A204.1 (cell line): ENCODE measurements around the gene PPP1R7.

Experiments
- FAIRE-seq: peaks from 2 replicates; lab custom pipeline; 2012; peaks lifted over from hg19 to GRCh38; lab: Jason Lieb, UNC

Gene PPP1R7

GRCh38 chr2:241120440-241120839 is 29.8 kb upstream of the PPP1R7 start:
- no peak for FAIRE-seq

- no peak for FAIRE-seq
Measured at GRCh38 chr2:241121008-241121407, 29.3 kb upstream of the PPP1R7 start.

- no peak for FAIRE-seq
Measured at GRCh38 chr2:241122376-241123002, 27.8 kb upstream of the PPP1R7 start.

GRCh38 chr2:241123816-241124536 is 26.3 kb upstream of the PPP1R7 start:
- no peak for FAIRE-seq

- FAIRE-seq, result no peak
Measured at GRCh38 chr2:241125626-241126025, 24.6 kb upstream of the PPP1R7 start.

- FAIRE-seq, result no peak
Measured at GRCh38 chr2:241126201-241126611, 24.1 kb upstream of the PPP1R7 start.

GRCh38 chr2:241126771-241127202 is 23.5 kb upstream of the PPP1R7 start:
- no peak for FAIRE-seq

GRCh38 chr2:241128266-241128665 is 22.0 kb upstream of the PPP1R7 start:
- FAIRE-seq, result no peak

GRCh38 chr2:241129086-241129871 is 21.0 kb upstream of the PPP1R7 start:
- FAIRE-seq, result no peak

- FAIRE-seq, result no peak
Measured at GRCh38 chr2:241130316-241130715, 20.0 kb upstream of the PPP1R7 start.

- FAIRE-seq, result no peak
Measured at GRCh38 chr2:241131531-241131930, 18.7 kb upstream of the PPP1R7 start.

GRCh38 chr2:241132538-241133435 is 17.5 kb upstream of the PPP1R7 start:
- no peak for FAIRE-seq

- no peak for FAIRE-seq
Measured at GRCh38 chr2:241133436-241133820, 16.8 kb upstream of the PPP1R7 start.

GRCh38 chr2:241134711-241135110 is 15.6 kb upstream of the PPP1R7 start:
- FAIRE-seq, result no peak

- FAIRE-seq, result no peak
Measured at GRCh38 chr2:241135737-241136136, 14.5 kb upstream of the PPP1R7 start.

- no peak for FAIRE-seq
Measured at GRCh38 chr2:241136191-241136590, 14.1 kb upstream of the PPP1R7 start.

- no peak for FAIRE-seq
Measured at GRCh38 chr2:241136661-241137260, 13.5 kb upstream of the PPP1R7 start.

- FAIRE-seq, result no peak
Measured at GRCh38 chr2:241137276-241138190, 12.7 kb upstream of the PPP1R7 start.

- no peak for FAIRE-seq
Measured at GRCh38 chr2:241138471-241138870, 11.8 kb upstream of the PPP1R7 start.
